Testis (tissue), 5 donors: ENCODE measurements around the gene ERCC1. TPM values are rescaled to one million over a fixed set of nuclear protein-coding genes. Genes with fewer than 3 reads are reported as not detected.

Experiments used
- DNase-seq: peaks from one replicate; pipeline ENCODE4 v3.0.0-alpha.2; 2019
- H3K27ac ChIP-seq, 2 donors: fragments of 200-600 bp; sonication (generic); one replicate each; pipeline ENCODE4 v1.5.1; 2019
- H3K27me3 ChIP-seq: fragments of 200-600 bp; sonication (generic); one replicate; pipeline ENCODE4 v1.5.1; 2019
- H3K36me3 ChIP-seq: fragments of 200-600 bp; sonication (generic); one replicate; pipeline ENCODE4 v1.5.1; 2017; ENCODE audit warnings: low read depth; ENCODE audit errors: missing control alignments
- H3K4me1 ChIP-seq: fragments of 200-600 bp; sonication (generic); one replicate; pipeline ENCODE4 v1.5.1; 2019
- H3K4me3 ChIP-seq, 2 donors: fragments of 200-600 bp; sonication (generic); one replicate each; pipeline ENCODE4 v1.5.1; 2017 to 2019
- H3K9me3 ChIP-seq: fragments of 200-600 bp; sonication (generic); one replicate; pipeline ENCODE4 v1.5.1; 2017
- CTCF ChIP-seq, 3 experiments: fragments of 450-650 bp in 2 of 3; fragments of 200-600 bp in 1 of 3; sonication (generic) in 1 of 3; IDR thresholded peaks; one replicate each; pipeline ENCODE4 v1.5.1; 2016 to 2019; ENCODE audit warnings: antibody characterized with exemption in 3 of 3, mild to moderate bottlenecking in 2 of 3, moderate library complexity in 1 of 3
- POLR2A ChIP-seq: fragments of 450-650 bp; IDR thresholded peaks from one replicate; pipeline ENCODE4 v1.6.1; 2017; ENCODE audit warnings: antibody characterized with exemption, mild to moderate bottlenecking, moderate library complexity
- WGBS, 2 donors: methylation state at CpG; one replicate each; pipeline ENCODE4 v1.1.5; 2018; 5-methylcytosine and 5-hydroxymethylcytosine counted together
- intact Hi-C: fragments of 100-400 bp; cut with DNase I; formaldehyde crosslinking; loops from one replicate; pipeline ENCODE4 v1.15.1; 2023; ENCODE audit warnings: low total_unique reads
- long read RNA-seq, 2 donors: transcript quantifications; one replicate each; lab custom pipeline, GENCODE V29; 2026
- polyA plus RNA-seq: library from polyadenylated mRNA; stranded (reverse); fragments of 350-450 nt; fragmentation: Illumina TruSeq; extraction: RNeasy Lipid Tissue Mini Kit (QIAGEN cat#74804); gene quantifications from one replicate; pipeline ENCODE4 v1.2.3, GENCODE V29; 2014; ENCODE audit warnings: low read depth, low replicate concordance; ENCODE audit not compliant: insufficient read depth
- total RNA-seq, 2 donors: library from RNA; depleted of rRNA; stranded (reverse); fragments of >200 nt; gene quantifications; one replicate each; pipeline ENCODE4 v1.2.3, GENCODE V29; 2016

ERCC1 gene
- total RNA-seq, result 10 to 100 TPM; 71.8 to 95.7 TPM
- 112 TPM for polyA plus RNA-seq
- long read RNA-seq, donor 1, transcript ERCC1-208 (10 exons, 1,453 nt), result minor isoform, 5 of 86 reads
- long read RNA-seq, donor 1, transcript ERCC1-202 (10 exons, 3,828 nt), result major isoform, 10 of 86 reads
- long read RNA-seq, donor 1, partial matches to known transcripts, result 56 of 86 reads
- long read RNA-seq, donor 1, other reads (novel, unspliced or antisense), result 8 of 86 reads
- long read RNA-seq, donor 2, transcript ERCC1-208 (10 exons, 1,453 nt), result major isoform, 6 of 12 reads
- long read RNA-seq, donor 2, partial matches to known transcripts, result 0 of 12 reads
- long read RNA-seq, donor 2, other reads (novel, unspliced or antisense), result 0 of 12 reads

GRCh38 chr19:45423589-45424190 lies at the start of gene ERCC1:
Gene ERCC1, minus strand, starts transcription at chr19:45423917. Its CDS starts 543 bp downstream, at chr19:45423374.
- TF ChIP-seq POLR2A, result peak; percentile 18
- TF ChIP-seq CTCF (IDR thresholded peaks at IDR 0.05), result no peak
- intact Hi-C loops, result no loop called here
- WGBS, 2 donors, result 0 to 1% methylated on average over 30 to 37 of the region's 37 CpGs
- peak within 1 kb of the TSS; percentile 65 to 81 for H3K4me3 ChIP-seq
- H3K4me1 ChIP-seq, result peaks cover 16% of the 10 kb centered on the region
- no peaks in the 10 kb centered on the region for H3K27me3 ChIP-seq
- H3K36me3 ChIP-seq, result no peaks in the 10 kb centered on the region
- H3K27ac ChIP-seq, result peak within 1 kb of the TSS; percentile 91 to 92
- peak; percentile 98 for DNase-seq
- H3K9me3 ChIP-seq, result no peaks in the 10 kb centered on the region

- intact Hi-C loops, result no loop called here
- no peaks in the 10 kb centered on the region for H3K27me3 ChIP-seq
- no peaks in the 10 kb centered on the region for H3K9me3 ChIP-seq
- 15 to 36% methylated on average over 5 of the region's 5 CpGs for WGBS, 2 donors
- H3K27ac ChIP-seq, result no peak overlapping the region
- H3K4me1 ChIP-seq, result peaks cover 18% of the 10 kb centered on the region
- no peak overlapping the region for H3K4me3 ChIP-seq
- DNase-seq, result no peak
- TF ChIP-seq CTCF (IDR thresholded peaks at IDR 0.05) (no peak), POLR2A (no peak)
- no peaks in the 10 kb centered on the region for H3K36me3 ChIP-seq
Observed at GRCh38 chr19:45473367-45473681, 49.6 kb upstream of the ERCC1 start.

GRCh38 chr19:45472563-45473366 lies 49.0 kb upstream of the ERCC1 start:
- Histone ChIP-seq H3K9me3 (no peaks in the 10 kb centered on the region), H3K4me1 (peaks cover 22% of the 10 kb centered on the region), H3K36me3 (no peaks in the 10 kb centered on the region), H3K27ac (no peak overlapping the region), H3K27me3 (no peaks in the 10 kb centered on the region), H3K4me3 (no peak overlapping the region)
- intact Hi-C loops, result no loop called here
- 15 to 17% methylated on average over 34 to 44 of the region's 44 CpGs for WGBS, 2 donors
- no peak for DNase-seq
- TF ChIP-seq POLR2A (no peak), CTCF (IDR thresholded peaks at IDR 0.05) (no peak)

- intact Hi-C loops, result no loop called here
- 43 to 44% methylated on average over 7 of the region's 7 CpGs for WGBS, 2 donors
- Histone ChIP-seq H3K36me3 (no peaks in the 10 kb centered on the region), H3K4me1 (peaks cover 22% of the 10 kb centered on the region), H3K4me3 (no peak overlapping the region), H3K27me3 (no peaks in the 10 kb centered on the region), H3K9me3 (no peaks in the 10 kb centered on the region), H3K27ac (no peak overlapping the region)
- no peak for TF ChIP-seq CTCF (IDR thresholded peaks at IDR 0.05)
- no peak for TF ChIP-seq POLR2A
- no peak for DNase-seq
Observed at GRCh38 chr19:45471931-45472562, 48.3 kb upstream of the ERCC1 start.
